NB4 (cell line): ENCODE data around the gene BPHL.

Experiments used
- MYC ChIP-seq: IDR thresholded peaks from 2 replicates; pipeline ENCODE4 v1.6.1; 2011; ENCODE audit warnings: low read depth, low read length
- POLR2A ChIP-seq: IDR thresholded peaks from 2 replicates; pipeline ENCODE4 v1.6.1; 2011; ENCODE audit warnings: mild to moderate bottlenecking; ENCODE audit not compliant: insufficient read length; ENCODE audit errors: extremely low read depth
- TF ChIP-seq, protein P1 (sequence below): IDR thresholded peaks from one replicate; pipeline ENCODE4 v1.5.1; 2012; ENCODE audit warnings: low read depth, low read length
- TF ChIP-seq, protein P2 (sequence below): IDR thresholded peaks from 2 replicates; pipeline ENCODE4 v1.6.1; 2011; ENCODE audit warnings: low read depth, low read length

- TF ChIP-seq, protein P1, sequence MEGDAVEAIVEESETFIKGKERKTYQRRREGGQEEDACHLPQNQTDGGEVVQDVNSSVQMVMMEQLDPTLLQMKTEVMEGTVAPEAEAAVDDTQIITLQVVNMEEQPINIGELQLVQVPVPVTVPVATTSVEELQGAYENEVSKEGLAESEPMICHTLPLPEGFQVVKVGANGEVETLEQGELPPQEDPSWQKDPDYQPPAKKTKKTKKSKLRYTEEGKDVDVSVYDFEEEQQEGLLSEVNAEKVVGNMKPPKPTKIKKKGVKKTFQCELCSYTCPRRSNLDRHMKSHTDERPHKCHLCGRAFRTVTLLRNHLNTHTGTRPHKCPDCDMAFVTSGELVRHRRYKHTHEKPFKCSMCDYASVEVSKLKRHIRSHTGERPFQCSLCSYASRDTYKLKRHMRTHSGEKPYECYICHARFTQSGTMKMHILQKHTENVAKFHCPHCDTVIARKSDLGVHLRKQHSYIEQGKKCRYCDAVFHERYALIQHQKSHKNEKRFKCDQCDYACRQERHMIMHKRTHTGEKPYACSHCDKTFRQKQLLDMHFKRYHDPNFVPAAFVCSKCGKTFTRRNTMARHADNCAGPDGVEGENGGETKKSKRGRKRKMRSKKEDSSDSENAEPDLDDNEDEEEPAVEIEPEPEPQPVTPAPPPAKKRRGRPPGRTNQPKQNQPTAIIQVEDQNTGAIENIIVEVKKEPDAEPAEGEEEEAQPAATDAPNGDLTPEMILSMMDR: no peak
- TF ChIP-seq POLR2A: no peak
- no peak for TF ChIP-seq MYC
- TF ChIP-seq, protein P2, sequence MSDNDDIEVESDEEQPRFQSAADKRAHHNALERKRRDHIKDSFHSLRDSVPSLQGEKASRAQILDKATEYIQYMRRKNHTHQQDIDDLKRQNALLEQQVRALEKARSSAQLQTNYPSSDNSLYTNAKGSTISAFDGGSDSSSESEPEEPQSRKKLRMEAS: no peak
Measured at GRCh38 chr6:3147914-3148757, 29.6 kb downstream of the BPHL start.
